ENCODE data around the gene RPSA.

DNA sequence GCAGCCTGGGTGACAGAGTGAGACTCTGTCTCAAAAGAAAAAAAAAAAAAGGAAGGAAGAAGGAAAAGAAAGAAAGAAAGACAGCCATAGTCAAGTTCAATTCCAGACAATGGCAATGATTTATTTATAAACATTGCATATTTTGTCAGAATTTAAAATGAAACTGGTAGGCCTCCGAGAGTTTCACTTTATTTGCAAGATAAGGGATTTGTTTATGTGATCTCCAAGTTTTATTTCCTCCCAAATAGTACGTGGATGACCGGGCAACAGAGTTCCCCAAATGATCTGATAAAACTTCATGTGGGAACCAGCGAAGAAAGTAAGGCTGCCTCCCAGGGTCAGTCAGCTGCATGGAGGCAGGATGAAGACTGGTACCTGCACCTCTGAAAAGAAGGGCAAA, 32.4 kb downstream of the RPSA start:
- TF ChIP-seq, protein P1, sequence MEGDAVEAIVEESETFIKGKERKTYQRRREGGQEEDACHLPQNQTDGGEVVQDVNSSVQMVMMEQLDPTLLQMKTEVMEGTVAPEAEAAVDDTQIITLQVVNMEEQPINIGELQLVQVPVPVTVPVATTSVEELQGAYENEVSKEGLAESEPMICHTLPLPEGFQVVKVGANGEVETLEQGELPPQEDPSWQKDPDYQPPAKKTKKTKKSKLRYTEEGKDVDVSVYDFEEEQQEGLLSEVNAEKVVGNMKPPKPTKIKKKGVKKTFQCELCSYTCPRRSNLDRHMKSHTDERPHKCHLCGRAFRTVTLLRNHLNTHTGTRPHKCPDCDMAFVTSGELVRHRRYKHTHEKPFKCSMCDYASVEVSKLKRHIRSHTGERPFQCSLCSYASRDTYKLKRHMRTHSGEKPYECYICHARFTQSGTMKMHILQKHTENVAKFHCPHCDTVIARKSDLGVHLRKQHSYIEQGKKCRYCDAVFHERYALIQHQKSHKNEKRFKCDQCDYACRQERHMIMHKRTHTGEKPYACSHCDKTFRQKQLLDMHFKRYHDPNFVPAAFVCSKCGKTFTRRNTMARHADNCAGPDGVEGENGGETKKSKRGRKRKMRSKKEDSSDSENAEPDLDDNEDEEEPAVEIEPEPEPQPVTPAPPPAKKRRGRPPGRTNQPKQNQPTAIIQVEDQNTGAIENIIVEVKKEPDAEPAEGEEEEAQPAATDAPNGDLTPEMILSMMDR (IDR thresholded peaks at IDR 0.05): no peak
- no peak for TF ChIP-seq POLR2A (IDR thresholded peaks at IDR 0.05)
- no peak for TF ChIP-seq EP300 (IDR thresholded peaks at IDR 0.05; ENCODE audit: low read depth)

Data from transverse colon (tissue), 3 donors.